ENCODE data around the gene PNPLA7.

- TF ChIP-seq CTCF (IDR thresholded peaks at IDR 0.05) (no peak), FOXP4 (CRISPR knock-in tag; IDR thresholded peaks at IDR 0.05) (no peak), E2F4 (CRISPR knock-in tag; IDR thresholded peaks at IDR 0.05; ENCODE audit: borderline replicate concordance, low read depth) (no peak)
Observed at GRCh38 chr9:137441935-137442321, 108.3 kb downstream of the PNPLA7 start.
